NCI-H2196 treated with DMSO at 0.1 percent for 48 hours (cell line): Measurements from ENCODE around the gene TRPC1.
"Not testable (repeated sequence)": the region's sequence is repeated elsewhere in the genome, so short reads cannot be mapped to it uniquely, and the experiment has no call there.

Experiments
- DNase-seq: peaks from one replicate; lab custom pipeline; 2025; ENCODE audit not compliant: unreplicated experiment; lab: John Stamatoyannopoulos, UW

The TRPC1 gene

DNA sequence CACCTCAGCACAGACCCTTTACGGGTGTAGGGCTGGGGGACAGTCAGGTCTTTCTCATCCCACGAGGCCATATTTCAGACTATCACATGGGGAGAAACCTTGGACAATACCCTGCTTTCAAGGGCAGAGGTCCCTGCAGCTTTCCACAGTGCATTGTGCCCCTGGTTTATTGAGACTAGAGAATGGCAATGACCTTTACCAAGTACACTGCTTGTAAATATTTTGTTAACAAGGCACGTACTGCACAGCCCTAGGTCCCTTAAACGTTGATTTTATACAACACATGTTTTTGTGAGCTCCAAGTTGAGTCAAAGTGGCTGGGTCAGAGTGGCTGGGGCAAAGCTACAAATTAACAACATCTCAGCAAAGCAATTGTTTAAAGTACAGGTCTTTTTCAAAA is 28.8 kb downstream of the TRPC1 start:
- not testable (repeated sequence) for DNase-seq

DNA sequence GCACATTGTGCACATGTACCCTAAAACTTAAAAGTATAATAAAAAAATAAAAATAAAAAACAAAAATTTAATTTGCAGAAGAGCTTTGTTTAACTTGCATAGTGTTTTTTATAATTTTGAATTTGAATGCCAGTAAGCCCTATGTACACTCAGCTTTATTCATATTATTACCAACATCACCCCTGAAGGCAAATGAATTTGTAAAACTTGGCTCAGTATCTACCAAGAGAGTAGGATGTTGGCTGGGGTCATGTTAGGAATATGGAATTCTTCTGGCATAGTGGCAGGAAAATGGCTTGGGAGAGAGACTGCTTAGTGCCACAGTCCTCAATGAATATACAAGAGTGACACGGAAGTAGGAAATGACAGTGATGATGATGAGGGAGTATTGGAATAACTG is 30.7 kb downstream of the TRPC1 start:
- no peak for DNase-seq

DNA sequence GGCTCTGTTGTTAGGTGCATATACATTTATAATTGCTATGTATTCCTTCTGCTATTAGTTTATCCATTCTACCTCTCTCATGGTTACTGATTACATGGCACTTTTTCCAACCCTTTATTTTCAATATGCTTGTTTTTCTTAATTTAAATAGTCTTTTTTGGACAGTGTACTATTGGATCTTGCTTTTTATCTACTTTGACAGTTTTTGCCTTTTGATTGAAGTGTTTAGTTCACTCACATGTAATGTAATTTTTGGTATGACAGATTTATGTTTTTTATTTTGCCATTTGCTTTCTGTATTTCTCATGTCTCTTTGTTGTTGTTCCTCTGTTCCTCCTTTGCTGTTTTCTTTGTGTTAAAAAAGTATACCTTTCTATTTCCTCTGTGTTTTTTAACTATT is 44.5 kb downstream of the TRPC1 start:
- DNase-seq = no peak

DNA sequence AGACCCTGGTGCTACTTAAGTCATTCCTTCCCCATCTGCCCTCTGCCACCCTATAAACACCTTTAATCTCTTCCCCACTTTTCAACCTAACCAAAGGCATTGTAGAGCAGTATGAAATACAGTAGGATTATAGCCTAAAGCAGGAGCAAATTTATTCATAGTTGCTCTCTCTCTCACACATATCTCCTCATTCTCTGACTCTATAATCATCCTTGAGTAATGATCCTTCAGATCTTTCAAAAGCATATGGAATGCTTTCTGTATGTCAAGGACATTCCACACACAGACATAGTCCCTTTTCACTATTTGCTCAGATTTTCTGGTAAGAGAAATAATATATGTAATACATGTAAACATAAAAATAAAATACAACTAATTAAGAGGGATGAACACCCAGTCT is 54.1 kb downstream of the TRPC1 start:
- DNase-seq = no peak

- no peak for DNase-seq
Measured at GRCh38 chr3:142778541-142778940, 54.7 kb downstream of the TRPC1 start.

GRCh38 chr3:142779591-142779990 is 55.8 kb downstream of the TRPC1 start:
- DNase-seq = no peak

DNA sequence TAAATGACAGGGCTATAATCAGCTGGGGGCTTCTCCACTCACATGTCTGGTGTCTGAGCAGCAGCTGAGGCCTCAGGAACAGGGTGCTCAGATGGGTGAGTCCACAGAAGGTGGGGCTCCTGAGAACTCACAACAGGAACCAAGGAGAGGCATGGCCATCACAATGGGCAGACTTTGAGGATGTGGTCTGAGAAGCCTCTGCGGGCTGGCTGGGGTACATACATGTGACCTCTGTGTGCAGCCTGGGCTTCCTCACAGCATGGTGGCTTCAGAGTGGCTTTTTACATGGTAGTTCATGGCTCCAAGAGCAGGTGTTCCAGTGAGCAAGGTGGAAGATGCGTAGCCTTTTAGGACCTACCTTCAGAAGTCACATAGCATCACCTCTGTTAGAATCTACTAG is 58.8 kb downstream of the TRPC1 start:
- DNase-seq = no peak

DNA sequence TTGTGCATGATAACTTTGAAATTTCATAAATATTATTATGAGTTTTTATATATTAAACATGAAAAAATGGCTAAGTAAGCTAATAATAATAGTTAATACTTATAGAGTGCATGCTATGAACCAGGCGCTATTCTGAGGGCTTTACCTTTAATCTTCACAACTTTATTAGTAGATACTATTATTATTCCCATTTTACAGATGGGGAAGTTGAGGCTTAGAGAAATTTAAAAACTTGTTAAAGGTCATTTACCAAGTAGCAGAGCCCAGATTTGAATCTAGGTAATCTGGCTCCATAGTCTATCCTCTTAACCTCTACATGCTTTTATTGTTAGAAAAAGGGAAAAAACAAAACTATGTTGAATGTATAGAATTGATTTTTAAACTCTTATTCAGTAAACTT is 60.4 kb downstream of the TRPC1 start:
- no peak for DNase-seq

DNA sequence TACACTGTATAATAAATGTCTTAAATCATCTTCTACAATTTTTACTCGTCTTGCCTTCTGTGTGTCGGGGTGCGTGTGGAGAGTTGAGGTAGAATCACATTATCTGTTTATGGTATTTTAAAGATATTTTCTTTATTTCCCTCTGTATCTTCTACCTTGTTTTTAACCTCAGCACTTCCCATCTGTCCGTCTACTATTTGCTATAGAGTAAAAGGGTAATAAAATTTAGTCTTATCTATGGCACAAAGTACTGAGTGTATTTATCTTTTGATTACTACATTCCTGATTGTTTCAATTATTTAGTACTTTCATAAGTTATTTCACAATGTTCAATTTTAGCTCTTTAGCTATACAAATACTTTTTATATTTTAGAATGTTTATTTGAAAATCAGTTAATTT is 62.2 kb downstream of the TRPC1 start:
- DNase-seq = no peak

GRCh38 chr3:142787719-142788118 is 63.9 kb downstream of the TRPC1 start:
- no peak for DNase-seq

DNA sequence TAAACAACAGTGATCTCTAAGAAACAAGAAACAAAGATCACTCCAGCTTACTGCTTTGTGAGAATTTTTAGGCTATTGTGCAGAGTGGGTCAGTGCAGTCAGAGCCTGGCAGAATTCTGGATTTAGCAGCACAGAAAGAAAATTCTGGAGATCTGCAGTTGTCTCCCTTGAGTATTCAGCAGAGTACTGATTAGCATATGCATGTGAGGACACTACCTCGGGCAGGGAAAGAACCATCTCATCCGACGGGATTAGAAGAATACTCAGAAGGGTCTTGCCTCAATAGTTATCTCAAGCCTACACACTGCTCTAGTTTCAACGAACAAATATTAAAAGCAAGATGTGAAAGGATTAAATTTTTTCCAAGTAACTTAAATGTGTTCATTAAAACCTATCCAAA is 70.7 kb downstream of the TRPC1 start:
- DNase-seq = no peak

GRCh38 chr3:142795332-142795731 is 71.5 kb downstream of the TRPC1 start:
- DNase-seq = no peak

DNA sequence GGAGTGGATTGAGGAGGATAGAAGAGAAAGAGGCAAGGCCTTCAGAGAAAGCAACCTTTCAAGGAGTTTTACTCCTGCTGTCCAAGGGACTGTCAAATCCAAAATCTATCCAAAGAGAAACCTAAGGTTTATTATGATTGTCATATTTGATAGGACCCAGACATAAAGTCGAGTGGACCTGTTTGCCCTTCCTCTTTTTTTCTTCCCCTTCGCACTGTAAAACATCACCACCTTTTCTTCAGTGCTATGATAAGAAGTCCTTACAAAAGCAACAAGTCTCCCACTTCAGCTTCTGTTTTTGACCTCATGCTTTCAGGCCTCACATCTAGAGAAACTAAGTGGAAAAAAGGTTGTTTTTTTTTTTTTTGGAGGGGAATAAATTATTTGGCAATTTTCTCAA is 73.0 kb downstream of the TRPC1 start:
- DNase-seq = no peak

DNA sequence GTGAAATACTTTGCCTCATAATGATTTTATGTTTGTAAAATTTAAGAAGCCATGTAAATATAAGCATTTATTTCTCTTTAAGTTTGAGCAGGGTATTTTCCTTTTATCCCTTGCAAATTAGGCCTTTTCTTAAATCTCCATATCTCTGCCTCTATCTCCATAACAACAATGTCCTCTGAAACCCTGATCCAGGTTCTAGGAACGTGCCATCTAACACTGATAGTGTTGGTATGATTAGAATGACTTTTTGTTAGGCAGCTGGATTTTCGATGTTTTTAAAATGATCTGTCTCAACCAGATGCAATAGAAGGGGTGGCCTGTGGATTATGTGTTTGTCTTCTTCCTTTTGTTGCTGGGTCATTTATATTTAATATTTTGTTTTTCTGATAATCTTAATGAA is 77.9 kb downstream of the TRPC1 start:
- no peak for DNase-seq

DNA sequence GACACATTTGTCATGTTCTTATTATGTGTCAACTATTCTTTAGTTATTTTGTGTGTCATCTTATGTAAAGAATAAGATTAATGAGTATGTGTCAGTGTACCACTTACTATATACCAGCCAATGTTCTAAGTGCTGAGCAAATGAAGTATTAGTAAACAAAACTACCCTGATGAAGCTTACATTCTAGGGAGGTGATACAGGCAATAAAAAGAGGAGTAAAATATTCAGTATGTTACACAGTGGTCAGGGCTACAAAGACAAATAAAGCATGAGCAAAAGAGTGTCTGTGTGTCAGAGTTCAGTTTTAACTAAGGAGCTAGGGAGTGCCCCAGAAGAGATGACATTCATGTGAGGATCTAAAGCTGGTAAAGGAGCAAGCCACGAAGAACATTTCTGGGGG is 79.1 kb downstream of the TRPC1 start:
- no peak for DNase-seq

- no peak for DNase-seq
Measured at GRCh38 chr3:142808103-142808917, 84.5 kb downstream of the TRPC1 start.

- DNase-seq = no peak
Measured at GRCh38 chr3:142809259-142809658, 85.4 kb downstream of the TRPC1 start.

GRCh38 chr3:142815803-142816202 is 92.0 kb downstream of the TRPC1 start:
- no peak for DNase-seq

DNA sequence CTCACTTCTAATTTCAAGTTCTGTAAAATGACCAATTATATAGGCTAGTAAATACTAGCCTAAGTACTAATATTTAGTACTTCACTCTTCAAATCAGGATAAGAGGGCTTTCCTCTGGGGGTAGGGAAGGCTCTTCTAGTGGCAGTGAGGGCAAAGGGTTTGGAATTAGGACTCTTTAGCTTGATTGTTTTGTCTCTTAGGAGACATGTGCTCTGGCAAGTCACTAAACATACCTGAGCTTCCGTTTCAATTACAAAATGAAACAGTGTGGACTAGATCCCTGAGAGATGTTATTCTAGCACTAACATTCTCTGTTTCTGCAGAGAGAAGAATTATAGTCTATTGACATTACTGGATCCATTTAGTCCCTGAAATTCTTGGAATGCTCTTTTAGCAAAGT is 93.5 kb downstream of the TRPC1 start:
- no peak for DNase-seq

DNA sequence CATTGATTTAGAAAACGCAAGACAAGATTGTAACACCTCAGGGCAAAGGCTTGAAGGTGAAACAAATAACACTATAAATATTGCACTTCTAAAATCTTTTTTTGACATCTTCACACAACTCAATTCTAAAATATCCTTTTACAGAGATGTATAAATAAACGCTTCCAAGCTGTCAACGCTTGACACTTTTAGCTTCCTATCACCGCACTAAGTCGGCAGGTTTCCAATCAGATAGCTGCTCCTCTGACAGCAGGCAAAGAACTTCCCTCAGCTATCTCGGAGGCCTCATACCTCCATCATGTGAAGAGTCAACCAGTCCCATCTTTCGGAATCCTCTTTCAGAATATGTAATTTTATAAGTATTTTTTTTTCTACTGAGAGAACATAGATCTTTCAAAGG is 94.1 kb downstream of the TRPC1 start:
- DNase-seq = no peak

- DNase-seq = no peak
Measured at GRCh38 chr3:142818651-142819050, 94.8 kb downstream of the TRPC1 start.

DNA sequence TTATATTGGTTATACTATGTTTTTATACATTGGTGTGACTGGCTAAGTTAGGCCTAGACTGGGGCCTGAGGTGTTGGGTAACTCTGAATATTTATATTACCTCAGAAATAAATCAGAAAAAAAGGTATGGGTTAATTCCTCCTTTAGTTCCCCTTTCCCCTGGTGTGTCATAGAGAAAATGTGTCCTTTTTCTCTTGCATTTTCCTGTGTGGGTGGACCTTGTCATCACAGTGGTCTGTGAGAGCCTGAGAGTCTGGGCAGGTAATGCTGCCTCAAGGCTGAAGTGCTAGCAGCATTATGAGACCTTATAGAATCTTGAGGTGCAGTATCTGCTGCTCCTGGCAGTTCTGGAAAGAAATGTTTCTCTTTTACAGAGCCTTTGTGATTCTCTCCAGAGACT is 95.3 kb downstream of the TRPC1 start:
- DNase-seq = no peak

- DNase-seq = peak; percentile 77
Measured at GRCh38 chr3:142828703-142829305, 105.0 kb downstream of the TRPC1 start.
